ENCODE results near the gene LY86.

LY86 gene

GRCh38 chr6:6557504-6557839 is 31.0 kb upstream of the LY86 start:
- POLR2A ChIA-PET: no interaction called here
- TF ChIP-seq FOXM1 (IDR thresholded peaks at IDR 0.05; ENCODE audit: borderline replicate concordance): no peak
- TF ChIP-seq HDGF (IDR thresholded peaks at IDR 0.05; ENCODE audit: borderline replicate concordance): no peak
- TF ChIP-seq ELF4 (IDR thresholded peaks at IDR 0.05): no peak
- TF ChIP-seq FOXA1 (IDR thresholded peaks at IDR 0.05): no peak
- CTCF ChIA-PET: interaction anchor here (1.6 kb wide), 1 partner anchor 10 kb away, joined by 4 read pairs; no protein-coding TSS in a partner anchor
- DNase-seq (ENCODE audit: extremely low spot score): no peak

GRCh38 chr6:6557886-6558285 is 30.6 kb upstream of the LY86 start:
- ChIA-PET CTCF (no interaction called here), POLR2A (no interaction called here)
- no peak for DNase-seq (ENCODE audit: extremely low spot score)
- TF ChIP-seq BHLHE40 (IDR thresholded peaks at IDR 0.05; ENCODE audit: borderline replicate concordance) (no peak), TARDBP (IDR thresholded peaks at IDR 0.05) (no peak), ZNF384 (IDR thresholded peaks at IDR 0.05) (no peak), FOXM1 (IDR thresholded peaks at IDR 0.05; ENCODE audit: borderline replicate concordance) (no peak), CTBP1 (IDR thresholded peaks at IDR 0.05; ENCODE audit: borderline replicate concordance) (no peak), SUZ12 (IDR thresholded peaks at IDR 0.05) (no peak), FOXA1 (IDR thresholded peaks at IDR 0.05) (no peak), SP1 (IDR thresholded peaks at IDR 0.05) (no peak), NFRKB (IDR thresholded peaks at IDR 0.05) (no peak), LEF1 (IDR thresholded peaks at IDR 0.05; ENCODE audit: borderline replicate concordance) (no peak), ELF4 (IDR thresholded peaks at IDR 0.05) (no peak), HDGF (IDR thresholded peaks at IDR 0.05; ENCODE audit: borderline replicate concordance) (no peak), ARNT (IDR thresholded peaks at IDR 0.05) (no peak), FOXK2 (IDR thresholded peaks at IDR 0.05) (no peak), L3MBTL2 (conservative IDR thresholded peaks at IDR 0.05) (no peak), PKNOX1 (IDR thresholded peaks at IDR 0.05) (no peak)

DNA sequence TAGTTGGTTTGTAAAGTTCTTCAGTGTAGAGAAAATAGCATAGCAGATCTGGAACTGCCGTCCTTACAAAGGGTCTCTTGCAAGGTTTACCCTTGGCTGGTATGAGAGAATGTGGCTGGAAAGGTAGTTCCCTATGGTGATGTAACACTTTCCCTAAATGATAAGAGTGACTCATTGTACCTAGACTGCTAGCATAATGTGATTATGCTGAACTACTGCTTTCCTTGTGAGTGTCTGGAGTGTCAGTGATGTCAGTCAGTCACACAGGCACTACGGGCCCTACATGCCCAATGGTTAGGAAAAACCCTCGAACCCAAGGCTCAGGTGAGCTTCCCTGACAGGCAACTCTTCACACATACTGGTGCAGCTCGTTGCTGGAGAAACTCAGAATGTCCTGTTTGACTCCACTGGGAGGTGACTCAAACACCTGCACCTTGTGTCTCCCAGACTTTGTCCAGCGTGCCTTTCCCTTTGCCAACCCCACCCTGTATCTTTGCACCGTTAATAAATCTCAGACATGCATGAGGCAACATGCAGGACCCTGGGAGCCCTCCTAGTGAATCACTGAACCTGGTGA is 28.4 kb upstream of the LY86 start:
- ChIA-PET CTCF (no interaction called here), POLR2A (no interaction called here)
- no peak for DNase-seq (ENCODE audit: extremely low spot score)
- no peak for TF ChIP-seq HDGF (IDR thresholded peaks at IDR 0.05; ENCODE audit: borderline replicate concordance)
- no peak for TF ChIP-seq ELF4 (IDR thresholded peaks at IDR 0.05)
- no peak for TF ChIP-seq ZNF384 (IDR thresholded peaks at IDR 0.05)
- TF ChIP-seq FOXA1 (IDR thresholded peaks at IDR 0.05): no peak
- TF ChIP-seq TARDBP (IDR thresholded peaks at IDR 0.05): no peak
- TF ChIP-seq NFRKB (IDR thresholded peaks at IDR 0.05): no peak
- no peak for TF ChIP-seq L3MBTL2 (conservative IDR thresholded peaks at IDR 0.05)

DNA sequence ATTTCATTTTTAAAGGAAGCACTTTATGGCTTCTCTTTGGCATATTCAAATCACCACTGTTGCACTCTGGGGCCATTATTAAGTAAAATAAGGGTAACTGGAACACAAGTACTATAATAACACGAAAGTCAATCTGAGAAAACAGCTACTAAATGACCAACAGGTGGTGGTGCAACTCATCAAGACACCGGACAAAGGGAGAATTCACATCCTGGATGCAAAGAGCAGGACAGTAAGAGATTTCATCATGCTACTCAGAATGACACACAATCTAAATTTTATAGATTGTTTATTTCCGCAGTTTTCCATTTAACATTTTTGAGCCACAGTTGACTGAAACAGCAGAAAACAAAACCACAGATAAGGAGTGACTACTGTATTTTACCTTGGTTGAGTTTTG is 27.6 kb upstream of the LY86 start:
- ChIA-PET CTCF (no interaction called here), POLR2A (no interaction called here)
- TF ChIP-seq FOXM1 (IDR thresholded peaks at IDR 0.05; ENCODE audit: borderline replicate concordance) (no peak), SP1 (IDR thresholded peaks at IDR 0.05) (no peak), HDGF (IDR thresholded peaks at IDR 0.05; ENCODE audit: borderline replicate concordance) (no peak), FOXA1 (IDR thresholded peaks at IDR 0.05) (no peak), BHLHE40 (IDR thresholded peaks at IDR 0.05; ENCODE audit: borderline replicate concordance) (no peak)
- no peak for DNase-seq (ENCODE audit: extremely low spot score)

GRCh38 chr6:6564154-6564553 is 24.4 kb upstream of the LY86 start:
- POLR2A ChIA-PET: no interaction called here
- TF ChIP-seq FOXA1 (IDR thresholded peaks at IDR 0.05) (no peak), NFRKB (IDR thresholded peaks at IDR 0.05) (no peak), TARDBP (IDR thresholded peaks at IDR 0.05) (no peak), ARNT (IDR thresholded peaks at IDR 0.05) (no peak), BHLHE40 (IDR thresholded peaks at IDR 0.05; ENCODE audit: borderline replicate concordance) (no peak), LEF1 (IDR thresholded peaks at IDR 0.05; ENCODE audit: borderline replicate concordance) (no peak), ZNF384 (IDR thresholded peaks at IDR 0.05) (no peak), L3MBTL2 (conservative IDR thresholded peaks at IDR 0.05) (no peak), ELF4 (IDR thresholded peaks at IDR 0.05) (no peak), FOXK2 (IDR thresholded peaks at IDR 0.05) (no peak), SUZ12 (IDR thresholded peaks at IDR 0.05) (no peak), CTBP1 (IDR thresholded peaks at IDR 0.05; ENCODE audit: borderline replicate concordance) (no peak), FOXM1 (IDR thresholded peaks at IDR 0.05; ENCODE audit: borderline replicate concordance) (no peak), HDGF (IDR thresholded peaks at IDR 0.05; ENCODE audit: borderline replicate concordance) (no peak)
- CTCF ChIA-PET: no interaction called here
- DNase-seq (ENCODE audit: extremely low spot score): no peak

GRCh38 chr6:6565069-6565468 is 23.5 kb upstream of the LY86 start:
- POLR2A ChIA-PET: no interaction called here
- CTCF ChIA-PET: no interaction called here

DNA sequence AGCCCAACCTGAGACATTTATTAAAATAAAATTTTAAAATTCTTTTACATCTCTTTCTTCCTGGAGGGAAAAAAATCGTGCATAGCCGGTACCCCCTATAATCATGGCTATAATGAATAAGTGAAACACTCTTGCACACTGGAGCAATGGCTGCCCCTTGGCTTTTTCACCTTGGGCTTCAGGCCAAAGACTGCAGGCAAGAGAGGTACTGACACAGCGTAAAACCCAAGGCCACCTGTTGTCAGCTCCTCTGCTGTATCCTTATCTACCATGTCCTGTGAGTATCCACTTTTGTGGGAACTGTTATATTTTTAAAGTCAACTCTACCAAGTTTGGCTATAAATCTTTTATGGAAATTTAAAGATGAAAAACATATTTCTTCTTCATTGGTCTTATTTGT is 23.0 kb upstream of the LY86 start:
- CTCF ChIA-PET: no interaction called here
- no peak for DNase-seq (ENCODE audit: extremely low spot score)
- POLR2A ChIA-PET: no interaction called here
- TF ChIP-seq ZNF384 (IDR thresholded peaks at IDR 0.05) (no peak), FOXA1 (IDR thresholded peaks at IDR 0.05) (no peak), BHLHE40 (IDR thresholded peaks at IDR 0.05; ENCODE audit: borderline replicate concordance) (no peak), HDGF (IDR thresholded peaks at IDR 0.05; ENCODE audit: borderline replicate concordance) (no peak), ELF4 (IDR thresholded peaks at IDR 0.05) (no peak), TARDBP (IDR thresholded peaks at IDR 0.05) (no peak), L3MBTL2 (conservative IDR thresholded peaks at IDR 0.05) (no peak), ARNT (IDR thresholded peaks at IDR 0.05) (no peak), SUZ12 (IDR thresholded peaks at IDR 0.05) (no peak), NFRKB (IDR thresholded peaks at IDR 0.05) (no peak), FOXK2 (IDR thresholded peaks at IDR 0.05) (no peak), FOXM1 (IDR thresholded peaks at IDR 0.05; ENCODE audit: borderline replicate concordance) (no peak), LEF1 (IDR thresholded peaks at IDR 0.05; ENCODE audit: borderline replicate concordance) (no peak), SP1 (IDR thresholded peaks at IDR 0.05) (no peak), CTBP1 (IDR thresholded peaks at IDR 0.05; ENCODE audit: borderline replicate concordance) (no peak), PKNOX1 (IDR thresholded peaks at IDR 0.05) (no peak)

More at GRCh38 chr6:6565069-6565468, 23.5 kb upstream of the LY86 start:
- DNase-seq (ENCODE audit: extremely low spot score): no peak
- no peak for TF ChIP-seq SUZ12 (IDR thresholded peaks at IDR 0.05)
- no peak for TF ChIP-seq TARDBP (IDR thresholded peaks at IDR 0.05)
- no peak for TF ChIP-seq L3MBTL2 (conservative IDR thresholded peaks at IDR 0.05)
- no peak for TF ChIP-seq FOXM1 (IDR thresholded peaks at IDR 0.05; ENCODE audit: borderline replicate concordance)
- no peak for TF ChIP-seq HDGF (IDR thresholded peaks at IDR 0.05; ENCODE audit: borderline replicate concordance)
- no peak for TF ChIP-seq CTBP1 (IDR thresholded peaks at IDR 0.05; ENCODE audit: borderline replicate concordance)
- TF ChIP-seq BHLHE40 (IDR thresholded peaks at IDR 0.05; ENCODE audit: borderline replicate concordance): no peak
- TF ChIP-seq FOXA1 (IDR thresholded peaks at IDR 0.05): no peak
- TF ChIP-seq ZNF384 (IDR thresholded peaks at IDR 0.05): no peak
- TF ChIP-seq FOXK2 (IDR thresholded peaks at IDR 0.05): no peak

All from HEK293T (cell line).